DND-41 (cell line): ENCODE measurements around the gene SCG5.

Source experiments
- EZH2 ChIP-seq: IDR thresholded peaks from 3 replicates; pipeline ENCODE4 v1.6.1; 2012; ENCODE audit warnings: borderline replicate concordance, low read depth, mild to moderate bottlenecking, moderate library complexity, low read length, inconsistent platforms; ENCODE audit not compliant: severe bottlenecking
- TF ChIP-seq, protein P1 (sequence below): IDR thresholded peaks from 2 replicates; pipeline ENCODE4 v1.5.1; 2012; ENCODE audit warnings: borderline replicate concordance, low read length, moderate library complexity, mild to moderate bottlenecking; ENCODE audit not compliant: poor library complexity, severe bottlenecking; ENCODE audit errors: extremely low read depth

GRCh38 chr15:32659340-32660155 is 18.0 kb downstream of the SCG5 start:
- TF ChIP-seq, protein P1, sequence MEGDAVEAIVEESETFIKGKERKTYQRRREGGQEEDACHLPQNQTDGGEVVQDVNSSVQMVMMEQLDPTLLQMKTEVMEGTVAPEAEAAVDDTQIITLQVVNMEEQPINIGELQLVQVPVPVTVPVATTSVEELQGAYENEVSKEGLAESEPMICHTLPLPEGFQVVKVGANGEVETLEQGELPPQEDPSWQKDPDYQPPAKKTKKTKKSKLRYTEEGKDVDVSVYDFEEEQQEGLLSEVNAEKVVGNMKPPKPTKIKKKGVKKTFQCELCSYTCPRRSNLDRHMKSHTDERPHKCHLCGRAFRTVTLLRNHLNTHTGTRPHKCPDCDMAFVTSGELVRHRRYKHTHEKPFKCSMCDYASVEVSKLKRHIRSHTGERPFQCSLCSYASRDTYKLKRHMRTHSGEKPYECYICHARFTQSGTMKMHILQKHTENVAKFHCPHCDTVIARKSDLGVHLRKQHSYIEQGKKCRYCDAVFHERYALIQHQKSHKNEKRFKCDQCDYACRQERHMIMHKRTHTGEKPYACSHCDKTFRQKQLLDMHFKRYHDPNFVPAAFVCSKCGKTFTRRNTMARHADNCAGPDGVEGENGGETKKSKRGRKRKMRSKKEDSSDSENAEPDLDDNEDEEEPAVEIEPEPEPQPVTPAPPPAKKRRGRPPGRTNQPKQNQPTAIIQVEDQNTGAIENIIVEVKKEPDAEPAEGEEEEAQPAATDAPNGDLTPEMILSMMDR = no peak
- TF ChIP-seq EZH2 = no peak
